ENCODE measurements around the gene CPNE7. TPM values are rescaled to one million over a fixed set of nuclear protein-coding genes. Genes with fewer than 3 reads are reported as not detected.
A peak's percentile ranks its signal among the peaks of the same experiment; 100 is the strongest.

The CPNE7 gene
- total RNA-seq, 1 experiment from 2014 or later: 40.4 TPM

DNA sequence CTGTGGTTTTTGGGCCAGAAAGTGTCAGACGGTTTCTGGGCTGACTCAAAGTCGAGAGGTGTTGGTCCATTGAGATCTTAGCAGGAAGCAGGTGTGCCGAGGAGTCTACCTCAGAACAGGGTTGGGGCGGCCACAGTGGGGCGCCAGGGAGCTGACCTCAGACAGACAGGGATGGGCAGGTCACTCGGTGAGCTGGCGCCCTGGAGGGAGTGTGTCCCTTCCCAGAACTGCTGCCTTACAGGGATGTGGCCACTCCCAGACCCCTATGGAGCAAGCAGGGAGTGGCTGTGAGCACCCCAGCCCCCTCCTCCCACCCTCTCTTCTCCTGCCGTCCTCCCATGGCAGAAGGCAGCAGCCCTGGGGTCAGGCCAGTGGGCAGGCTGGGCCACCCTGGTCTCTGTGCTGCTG is 23.9 kb downstream of the CPNE7 start:
- DNase-seq: peak; percentile 85
- intact Hi-C loops (cut with micrococcal nuclease; ENCODE audit: unreplicated experiment): loop anchor here (1.0 kb wide), 1 partner anchor 42 kb away; no protein-coding TSS in a partner anchor
- H3K27ac Mint-ChIP-seq (ENCODE audit: unreplicated experiment): no peak overlapping the region

DNA sequence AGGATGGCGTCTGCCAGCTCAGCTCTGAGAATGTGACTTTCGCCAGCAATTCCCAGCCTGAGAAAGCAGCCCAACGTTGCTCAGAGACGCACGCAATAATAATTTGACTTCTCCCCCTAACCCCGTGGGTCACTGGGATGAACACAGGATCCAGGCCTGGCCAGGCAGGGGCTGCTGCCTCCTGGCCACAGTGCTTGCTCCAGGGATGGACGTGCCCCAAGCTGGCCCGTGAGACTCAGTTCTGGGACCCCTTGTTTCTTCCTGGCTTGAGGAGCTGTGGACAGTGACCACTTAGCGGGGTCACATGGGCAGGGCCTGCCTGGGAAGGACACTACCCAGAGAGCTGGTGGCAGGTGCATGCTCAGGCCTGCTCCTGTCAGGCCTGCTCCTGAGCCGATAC is 24.3 kb downstream of the CPNE7 start:
- Histone ChIP-seq H3K36me3 (ENCODE audit: control insufficient read depth, insufficient read depth, low read length) (no peaks in the 10 kb centered on the region), H3K4me1 (no peaks in the 10 kb centered on the region), H3K4me3 (ENCODE audit: low read depth, low read length) (no peak overlapping the region), H3K27me3 (replicated peaks; ENCODE audit: control insufficient read depth, insufficient read depth, low read length) (no peaks in the 10 kb centered on the region), H3K9me3 (no peaks in the 10 kb centered on the region)
- no TSS peak for BruUV-seq (replicated peaks)
- intact Hi-C loops (cut with micrococcal nuclease; ENCODE audit: unreplicated experiment): loop anchor here (1.0 kb wide), 1 partner anchor 41 kb away; no protein-coding TSS in a partner anchor
- Mint-ChIP-seq H3K27ac (ENCODE audit: unreplicated experiment) (no peak overlapping the region), H3K27me3 (ENCODE audit: insufficient read depth, unreplicated experiment) (no peaks in the 10 kb centered on the region), H3K4me3 (ENCODE audit: unreplicated experiment) (no peak overlapping the region), H3K4me1 (ENCODE audit: low read depth, unreplicated experiment) (no peaks in the 10 kb centered on the region), H3K9me3 (ENCODE audit: unreplicated experiment) (no peaks in the 10 kb centered on the region), H3K36me3 (ENCODE audit: insufficient read depth, unreplicated experiment) (peaks cover 18% of the 10 kb centered on the region)
- ChIA-PET POLR2A (no interaction called here), CTCF (interaction anchor here (0.6 to 1.1 kb wide), 6 partner anchors 15 to 91 kb away, joined by 3 to 9 read pairs (median 4); partner anchors contain the start of gene CDK10)
- TF ChIP-seq, protein P1, sequence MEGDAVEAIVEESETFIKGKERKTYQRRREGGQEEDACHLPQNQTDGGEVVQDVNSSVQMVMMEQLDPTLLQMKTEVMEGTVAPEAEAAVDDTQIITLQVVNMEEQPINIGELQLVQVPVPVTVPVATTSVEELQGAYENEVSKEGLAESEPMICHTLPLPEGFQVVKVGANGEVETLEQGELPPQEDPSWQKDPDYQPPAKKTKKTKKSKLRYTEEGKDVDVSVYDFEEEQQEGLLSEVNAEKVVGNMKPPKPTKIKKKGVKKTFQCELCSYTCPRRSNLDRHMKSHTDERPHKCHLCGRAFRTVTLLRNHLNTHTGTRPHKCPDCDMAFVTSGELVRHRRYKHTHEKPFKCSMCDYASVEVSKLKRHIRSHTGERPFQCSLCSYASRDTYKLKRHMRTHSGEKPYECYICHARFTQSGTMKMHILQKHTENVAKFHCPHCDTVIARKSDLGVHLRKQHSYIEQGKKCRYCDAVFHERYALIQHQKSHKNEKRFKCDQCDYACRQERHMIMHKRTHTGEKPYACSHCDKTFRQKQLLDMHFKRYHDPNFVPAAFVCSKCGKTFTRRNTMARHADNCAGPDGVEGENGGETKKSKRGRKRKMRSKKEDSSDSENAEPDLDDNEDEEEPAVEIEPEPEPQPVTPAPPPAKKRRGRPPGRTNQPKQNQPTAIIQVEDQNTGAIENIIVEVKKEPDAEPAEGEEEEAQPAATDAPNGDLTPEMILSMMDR (IDR thresholded peaks at IDR 0.05; ENCODE audit: insufficient read depth in 1 of 2, low read depth in 1 of 2, low read length in 1 of 2, severe bottlenecking in 1 of 2, unreplicated experiment in 1 of 2): no peak
- no peak for DNase-seq

More for the DNA sequence above, 23.9 kb downstream of the CPNE7 start:
- CTCF ChIA-PET: interaction anchor here (0.6 to 1.1 kb wide), 6 partner anchors 15 to 91 kb away, joined by 3 to 9 read pairs (median 4); partner anchors contain the start of gene CDK10
- Histone ChIP-seq H3K4me3 (ENCODE audit: low read depth, low read length) (no peak overlapping the region), H3K4me1 (no peaks in the 10 kb centered on the region), H3K36me3 (ENCODE audit: control insufficient read depth, insufficient read depth, low read length) (no peaks in the 10 kb centered on the region), H3K9me3 (no peaks in the 10 kb centered on the region), H3K27me3 (replicated peaks; ENCODE audit: control insufficient read depth, insufficient read depth, low read length) (no peaks in the 10 kb centered on the region)
- POLR2A ChIA-PET: no interaction called here
- H3K36me3 Mint-ChIP-seq (ENCODE audit: insufficient read depth, unreplicated experiment): peaks cover 18% of the 10 kb centered on the region
- no peaks in the 10 kb centered on the region for H3K4me1 Mint-ChIP-seq (ENCODE audit: low read depth, unreplicated experiment)
- no peaks in the 10 kb centered on the region for H3K9me3 Mint-ChIP-seq (ENCODE audit: unreplicated experiment)
- TF ChIP-seq, protein P1 (IDR thresholded peaks at IDR 0.05; ENCODE audit: insufficient read depth in 1 of 2, low read depth in 1 of 2, low read length in 1 of 2, severe bottlenecking in 1 of 2, unreplicated experiment in 1 of 2): peak; percentile 71 to 83
- no TSS peak for BruUV-seq (replicated peaks)
- H3K4me3 Mint-ChIP-seq (ENCODE audit: unreplicated experiment): no peak overlapping the region
- no peaks in the 10 kb centered on the region for H3K27me3 Mint-ChIP-seq (ENCODE audit: insufficient read depth, unreplicated experiment)

DNA sequence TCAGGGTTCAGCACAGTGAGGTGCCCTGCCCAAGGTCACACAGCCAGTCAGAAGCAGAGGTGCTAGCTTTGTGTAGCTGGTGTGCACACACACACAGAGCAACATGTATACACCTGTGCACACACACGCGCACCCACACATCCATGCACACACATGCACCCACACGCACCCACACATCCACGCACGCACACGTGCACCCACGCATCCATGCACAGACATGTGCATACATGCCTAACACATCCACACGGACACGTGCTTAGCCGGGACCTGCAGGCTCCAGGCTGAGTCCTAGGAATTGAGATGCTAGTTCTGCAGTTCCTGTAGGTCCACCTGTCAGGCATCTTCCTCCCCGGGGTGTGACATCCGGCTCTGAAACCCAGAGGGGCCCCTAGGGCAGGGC is 24.9 kb downstream of the CPNE7 start:
- CTCF ChIA-PET: no interaction called here
- Mint-ChIP-seq H3K27me3 (ENCODE audit: insufficient read depth, unreplicated experiment) (no peaks in the 10 kb centered on the region), H3K36me3 (ENCODE audit: insufficient read depth, unreplicated experiment) (peaks cover 17% of the 10 kb centered on the region), H3K4me3 (ENCODE audit: unreplicated experiment) (no peak overlapping the region), H3K9me3 (ENCODE audit: unreplicated experiment) (no peaks in the 10 kb centered on the region), H3K27ac (ENCODE audit: unreplicated experiment) (no peak overlapping the region), H3K4me1 (ENCODE audit: low read depth, unreplicated experiment) (no peaks in the 10 kb centered on the region)
- H3K36me3 ChIP-seq (ENCODE audit: control insufficient read depth, insufficient read depth, low read length): no peaks in the 10 kb centered on the region
- no TSS peak for BruUV-seq (replicated peaks)
- H3K4me1 ChIP-seq: no peaks in the 10 kb centered on the region
- no peaks in the 10 kb centered on the region for H3K27me3 ChIP-seq (replicated peaks; ENCODE audit: control insufficient read depth, insufficient read depth, low read length)
- TF ChIP-seq, protein P1 (IDR thresholded peaks at IDR 0.05; ENCODE audit: insufficient read depth in 1 of 2, low read depth in 1 of 2, low read length in 1 of 2, severe bottlenecking in 1 of 2, unreplicated experiment in 1 of 2): no peak
- no peaks in the 10 kb centered on the region for H3K9me3 ChIP-seq
- DNase-seq: no peak
- intact Hi-C loops (cut with micrococcal nuclease; ENCODE audit: unreplicated experiment): no loop called here
- POLR2A ChIA-PET: interaction anchor here (0.8 kb wide), 1 partner anchor 36 kb away, joined by 6 read pairs; no protein-coding TSS in a partner anchor
- no peak overlapping the region for H3K4me3 ChIP-seq (ENCODE audit: low read depth, low read length)

All from Caco-2 (cell line).